Suprapubic skin (tissue), 3 donors: ENCODE results near the gene PARP11.

Experiments used
- POLR2A ChIP-seq, 2 donors: fragments of 450-650 bp; IDR thresholded peaks; one replicate each; pipeline ENCODE4 v1.6.1; 2017; ENCODE audit warnings: antibody characterized with exemption in 2 of 2, mild to moderate bottlenecking in 2 of 2, moderate library complexity in 2 of 2
- TF ChIP-seq, protein P1 (sequence below), 2 donors: fragments of 200-600 bp in 1 of 2; fragments of 450-650 bp in 1 of 2; sonication (generic) in 1 of 2; IDR thresholded peaks; one replicate each; pipeline ENCODE4 v1.5.1; 2016 to 2019; ENCODE audit warnings: antibody characterized with exemption in 2 of 2, mild to moderate bottlenecking in 1 of 2, moderate library complexity in 1 of 2

DNA sequence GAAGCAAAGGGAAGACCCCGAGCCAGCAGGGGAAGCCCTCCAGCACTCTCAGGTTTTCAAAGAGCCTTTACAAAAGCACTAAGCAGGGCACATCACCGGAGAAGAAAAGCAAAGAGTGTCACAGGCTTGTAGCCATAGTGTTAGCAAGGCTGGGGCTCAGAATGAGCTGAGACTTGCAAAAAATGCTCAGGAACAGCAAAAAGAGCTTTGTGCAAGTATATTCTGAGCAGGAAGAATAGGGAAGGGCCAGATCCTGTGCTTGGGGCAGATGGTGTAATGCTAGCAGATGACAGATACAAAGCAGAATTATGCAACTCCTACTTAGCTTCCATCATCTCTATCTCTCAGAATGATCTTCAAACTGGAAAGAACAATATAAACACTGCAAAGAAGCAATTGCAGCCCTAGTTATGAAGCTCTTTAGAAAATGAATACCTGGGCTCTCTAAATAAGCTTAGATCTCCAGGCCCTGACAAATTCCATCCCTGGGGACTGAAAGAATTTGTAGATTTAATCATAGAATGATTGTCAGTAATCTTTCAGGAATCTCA lies 23.7 kb upstream of the PARP11 start:
- TF ChIP-seq, protein P1, sequence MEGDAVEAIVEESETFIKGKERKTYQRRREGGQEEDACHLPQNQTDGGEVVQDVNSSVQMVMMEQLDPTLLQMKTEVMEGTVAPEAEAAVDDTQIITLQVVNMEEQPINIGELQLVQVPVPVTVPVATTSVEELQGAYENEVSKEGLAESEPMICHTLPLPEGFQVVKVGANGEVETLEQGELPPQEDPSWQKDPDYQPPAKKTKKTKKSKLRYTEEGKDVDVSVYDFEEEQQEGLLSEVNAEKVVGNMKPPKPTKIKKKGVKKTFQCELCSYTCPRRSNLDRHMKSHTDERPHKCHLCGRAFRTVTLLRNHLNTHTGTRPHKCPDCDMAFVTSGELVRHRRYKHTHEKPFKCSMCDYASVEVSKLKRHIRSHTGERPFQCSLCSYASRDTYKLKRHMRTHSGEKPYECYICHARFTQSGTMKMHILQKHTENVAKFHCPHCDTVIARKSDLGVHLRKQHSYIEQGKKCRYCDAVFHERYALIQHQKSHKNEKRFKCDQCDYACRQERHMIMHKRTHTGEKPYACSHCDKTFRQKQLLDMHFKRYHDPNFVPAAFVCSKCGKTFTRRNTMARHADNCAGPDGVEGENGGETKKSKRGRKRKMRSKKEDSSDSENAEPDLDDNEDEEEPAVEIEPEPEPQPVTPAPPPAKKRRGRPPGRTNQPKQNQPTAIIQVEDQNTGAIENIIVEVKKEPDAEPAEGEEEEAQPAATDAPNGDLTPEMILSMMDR (IDR thresholded peaks at IDR 0.05): no peak
- no peak for TF ChIP-seq POLR2A (IDR thresholded peaks at IDR 0.05)
